Left cardiac atrium (tissue), 4 donors: ENCODE data around the gene MED6. TPM values are rescaled to one million over a fixed set of nuclear protein-coding genes. Genes with fewer than 3 reads are reported as not detected.
A peak's percentile ranks its signal among the peaks of the same experiment; 100 is the strongest.

Experiments used
- ATAC-seq, 2 donors: fragments of 200-7000 bp; cut with Tn5 transposase; one replicate each; pipeline ENCODE4 v1.9.1; 2020; ENCODE audit warnings: mild to moderate bottlenecking in 2 of 2, moderate library complexity in 2 of 2
- DNase-seq: peaks from one replicate; pipeline ENCODE4 v3.0.0-alpha.2; 2020
- intact Hi-C, 2 donors: fragments of 100-400 bp; cut with DNase I; formaldehyde crosslinking; loops; one replicate each; pipeline versions ENCODE4 v1.14.1 to v1.15.1; 2022 to 2023
- long read RNA-seq: library from polyadenylated mRNA; unstranded; transcript quantifications from one replicate; pipeline ENCODE4 v2.0.0, GENCODE V29; 2021
- total RNA-seq, 2 donors: library from RNA; stranded (reverse); fragmentation: NEBNext Ultra II Directional; extraction: Animal tissue kit (Norgen Biotek cat#: 25700); gene quantifications; one replicate each; pipeline ENCODE4 v1.2.1, GENCODE V29; 2021
- donor health status: DM: no; HTN: yes; CAD: no.
- donor health status: DM: no; HTN: yes; CAD: no; lungs with severe emphysema.
- donor health status: DM: yes; HTN: yes; CAD: no.
- donor health status: Dilated cardiomyopathy.

MED6 gene, protein sequence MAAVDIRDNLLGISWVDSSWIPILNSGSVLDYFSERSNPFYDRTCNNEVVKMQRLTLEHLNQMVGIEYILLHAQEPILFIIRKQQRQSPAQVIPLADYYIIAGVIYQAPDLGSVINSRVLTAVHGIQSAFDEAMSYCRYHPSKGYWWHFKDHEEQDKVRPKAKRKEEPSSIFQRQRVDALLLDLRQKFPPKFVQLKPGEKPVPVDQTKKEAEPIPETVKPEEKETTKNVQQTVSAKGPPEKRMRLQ
- total RNA-seq = 10 to 100 TPM; 16.7 to 20.6 TPM
- long read RNA-seq, partial matches to known transcripts = 0 of 2 reads
- long read RNA-seq, other reads (novel, unspliced or antisense) = 1 of 2 reads

DNA sequence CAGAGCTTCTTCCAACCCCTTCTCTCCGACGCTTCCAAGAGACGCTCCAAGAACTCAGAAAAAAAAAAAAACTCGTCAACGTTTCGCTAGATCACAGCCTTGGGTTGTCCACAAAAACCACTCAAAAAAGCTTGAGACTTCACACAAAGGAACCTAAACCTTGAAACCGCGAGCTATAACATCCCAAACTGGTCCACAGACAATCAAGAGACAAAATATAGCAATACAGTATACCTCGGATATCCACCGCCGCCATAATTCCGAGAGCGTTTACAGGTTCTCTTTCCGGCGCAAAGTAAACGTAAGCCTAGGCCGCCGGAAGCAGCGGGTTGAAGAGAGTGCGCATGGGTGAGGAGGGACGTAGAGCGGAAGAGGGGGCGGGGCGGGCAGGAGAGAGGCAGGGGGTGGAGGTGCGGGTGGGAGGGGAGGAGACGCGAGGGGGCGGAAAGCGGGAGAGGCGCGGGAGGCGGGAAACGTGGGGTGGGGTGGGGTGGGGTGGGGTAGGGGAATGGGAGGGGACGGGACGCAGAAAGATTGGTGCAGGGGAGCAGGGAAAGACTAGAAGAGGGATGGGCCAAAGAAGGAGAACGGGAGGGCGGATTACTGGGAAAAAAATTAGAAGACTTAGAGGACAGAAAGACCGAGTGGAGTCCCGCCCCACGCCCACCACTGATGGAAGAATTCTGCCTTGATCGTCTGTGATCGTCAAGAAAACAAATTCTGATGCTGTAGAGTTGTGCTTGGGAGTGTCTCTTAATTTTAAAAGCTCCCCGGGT lies at the start of gene MED6:
Gene MED6, minus strand, starts transcription at position 274 of the 776 bp plus-strand sequence. Its CDS starts 18 bp downstream, at position 256.
- peak; percentile 100 for ATAC-seq
- peak; percentile 95 for DNase-seq
- intact Hi-C loops = loop anchor here in 1 of 2 donors (10.0 kb wide), 1 partner anchor 214 kb away; no protein-coding TSS in a partner anchor

DNA sequence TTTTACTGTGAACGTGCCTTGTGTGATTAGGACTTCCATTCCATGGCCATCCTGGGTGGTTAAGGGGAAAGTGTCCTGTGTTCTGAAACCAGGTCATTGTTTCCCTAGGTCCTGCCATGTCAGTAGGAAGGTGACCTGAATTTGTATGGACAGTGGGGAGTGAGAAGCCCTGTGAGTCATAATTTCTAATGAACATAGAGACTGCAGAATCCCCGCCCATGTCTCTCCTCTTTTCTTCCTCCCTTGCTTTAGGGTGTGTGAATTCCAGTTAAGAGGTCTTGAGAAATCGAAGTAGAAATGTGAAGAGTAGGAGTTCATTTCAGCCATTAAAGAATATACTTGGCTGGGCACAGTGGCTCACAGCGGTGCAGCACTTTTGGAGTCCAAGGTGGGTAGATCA lies 49.3 kb upstream of the MED6 start:
- peak in 1 of 2 donors; percentile 22 for ATAC-seq
- no peak for DNase-seq
- intact Hi-C loops = no loop called here

DNA sequence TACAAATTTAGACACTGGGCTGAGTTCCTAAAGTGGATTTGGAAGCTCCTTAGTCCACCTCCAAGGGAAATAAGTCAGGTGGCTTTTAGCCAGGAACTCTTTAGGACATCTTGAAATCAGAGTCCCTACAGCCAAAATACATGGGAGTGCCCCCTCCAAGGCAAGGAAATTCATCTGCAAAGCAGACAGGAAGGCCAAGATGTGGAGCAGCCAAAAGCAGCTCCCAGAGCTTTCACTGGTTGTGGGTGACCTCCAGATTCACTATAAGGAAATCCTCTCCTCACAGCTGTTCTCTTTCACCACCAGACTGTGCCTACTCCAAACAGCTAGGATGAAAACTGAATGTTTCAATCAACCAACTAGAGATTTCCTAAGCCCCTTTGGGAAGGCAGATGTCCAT lies 47.9 kb upstream of the MED6 start:
- ATAC-seq (peak; percentile 86 to 89), DNase-seq (peak; percentile 62)
- intact Hi-C loops = no loop called here

DNA sequence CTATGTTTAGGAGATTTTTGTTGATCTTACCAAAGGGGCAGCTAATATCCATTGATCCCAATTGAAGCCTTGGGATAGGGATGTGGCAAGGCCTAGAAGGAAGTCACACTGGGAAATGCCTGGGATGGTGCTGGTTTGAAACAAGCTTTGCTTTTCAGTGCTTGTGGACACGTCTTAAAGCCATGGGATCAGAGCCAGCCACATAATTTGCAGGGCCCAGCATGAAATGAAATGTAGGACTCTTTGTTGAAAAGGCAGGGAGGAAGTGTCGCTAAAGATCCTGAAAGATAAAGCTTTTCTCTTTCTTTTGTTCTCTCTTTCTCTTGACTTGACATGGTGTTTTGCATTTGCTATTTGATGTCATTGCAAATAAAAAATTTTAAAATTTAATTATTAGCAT lies 46.2 kb upstream of the MED6 start:
- intact Hi-C loops = no loop called here
- DNase-seq (no peak), ATAC-seq (no peak)

DNA sequence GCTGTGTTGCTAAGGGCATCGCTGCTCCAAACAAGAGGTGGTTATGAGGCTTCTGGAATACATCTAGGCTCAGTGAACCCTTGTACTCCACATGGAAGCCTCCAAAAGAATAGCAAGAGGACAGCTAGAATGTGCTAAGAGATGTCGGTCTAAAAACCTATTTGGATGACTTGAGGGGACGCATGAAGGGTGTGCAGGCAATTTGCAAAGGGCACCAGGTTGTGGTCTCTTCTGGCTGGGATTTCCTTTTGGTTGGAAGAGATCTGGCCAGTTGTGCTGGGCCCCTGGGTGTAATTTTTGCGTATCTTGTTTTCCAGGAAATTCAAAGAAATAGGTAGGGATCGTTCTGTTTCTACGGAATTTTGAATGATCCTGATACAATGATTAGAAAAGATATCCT lies 45.4 kb upstream of the MED6 start:
- intact Hi-C loops = no loop called here
- ATAC-seq = no peak
- no peak for DNase-seq

DNA sequence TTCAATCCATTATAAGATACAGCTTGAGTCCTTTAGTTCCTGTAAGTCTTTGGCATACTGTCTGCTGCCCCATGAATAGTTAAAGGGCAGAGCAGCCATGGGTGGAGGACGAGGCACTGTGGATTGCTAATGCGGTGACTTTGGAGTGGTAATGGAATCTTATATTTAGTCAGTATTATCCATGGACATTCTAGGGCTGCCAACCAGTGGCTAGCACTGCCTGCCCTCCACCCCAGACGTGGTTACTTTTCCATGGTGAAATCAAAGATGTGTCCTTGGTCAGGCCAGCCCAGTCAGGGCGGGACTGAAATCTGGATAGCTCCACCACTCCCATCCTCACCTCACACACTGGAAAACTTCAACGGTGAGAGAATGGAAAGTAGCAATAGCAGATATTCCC lies 43.5 kb upstream of the MED6 start:
- intact Hi-C loops = no loop called here
- peak in 1 of 2 donors; percentile 20 for ATAC-seq
- no peak for DNase-seq

DNA sequence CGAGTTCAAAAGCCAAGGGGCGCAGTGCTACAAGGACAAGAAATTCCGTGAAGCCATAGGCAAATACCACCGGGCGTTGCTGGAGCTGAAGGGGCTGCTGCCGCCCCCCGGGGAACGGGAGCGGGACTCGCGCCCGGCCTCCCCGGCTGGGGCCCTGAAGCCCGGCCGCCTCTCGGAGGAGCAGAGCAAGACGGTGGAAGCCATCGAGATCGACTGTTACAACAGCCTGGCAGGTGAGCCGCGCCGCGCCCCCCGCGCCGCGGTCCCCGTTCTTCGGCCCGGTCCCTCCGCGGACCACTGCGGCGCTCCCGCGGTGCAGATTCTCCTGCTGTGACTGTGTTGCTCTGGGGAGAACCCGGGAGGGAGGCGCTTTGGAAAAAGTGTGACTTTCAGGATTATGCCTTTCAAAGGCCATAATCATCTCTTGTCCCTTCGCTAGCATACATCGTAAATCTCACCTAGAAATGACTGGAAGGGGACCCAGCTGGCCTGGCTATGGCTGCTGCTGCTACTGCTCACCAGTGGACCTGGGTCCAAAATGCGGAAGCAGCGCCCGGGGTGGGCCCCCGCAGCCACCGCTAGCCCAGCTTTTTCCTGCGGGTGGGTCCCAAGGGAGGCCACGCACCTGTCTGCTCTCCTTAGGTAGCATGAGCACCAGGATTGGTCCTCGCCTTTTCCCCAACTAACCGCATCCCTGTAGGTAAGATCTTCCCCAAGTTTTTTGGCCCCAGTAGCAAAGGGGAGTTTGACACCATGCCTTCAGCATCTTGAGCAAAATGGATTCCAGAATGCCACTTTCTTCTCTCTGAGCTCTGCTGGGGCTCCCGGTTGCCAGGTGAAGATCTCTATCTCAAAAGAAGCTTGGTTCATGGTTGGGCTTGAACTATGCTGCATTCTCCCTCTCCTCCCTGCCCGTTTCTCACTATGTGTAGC lies 42.1 kb upstream of the MED6 start:
- intact Hi-C loops = no loop called here
- ATAC-seq (peak; percentile 5 to 22), DNase-seq (no peak)

DNA sequence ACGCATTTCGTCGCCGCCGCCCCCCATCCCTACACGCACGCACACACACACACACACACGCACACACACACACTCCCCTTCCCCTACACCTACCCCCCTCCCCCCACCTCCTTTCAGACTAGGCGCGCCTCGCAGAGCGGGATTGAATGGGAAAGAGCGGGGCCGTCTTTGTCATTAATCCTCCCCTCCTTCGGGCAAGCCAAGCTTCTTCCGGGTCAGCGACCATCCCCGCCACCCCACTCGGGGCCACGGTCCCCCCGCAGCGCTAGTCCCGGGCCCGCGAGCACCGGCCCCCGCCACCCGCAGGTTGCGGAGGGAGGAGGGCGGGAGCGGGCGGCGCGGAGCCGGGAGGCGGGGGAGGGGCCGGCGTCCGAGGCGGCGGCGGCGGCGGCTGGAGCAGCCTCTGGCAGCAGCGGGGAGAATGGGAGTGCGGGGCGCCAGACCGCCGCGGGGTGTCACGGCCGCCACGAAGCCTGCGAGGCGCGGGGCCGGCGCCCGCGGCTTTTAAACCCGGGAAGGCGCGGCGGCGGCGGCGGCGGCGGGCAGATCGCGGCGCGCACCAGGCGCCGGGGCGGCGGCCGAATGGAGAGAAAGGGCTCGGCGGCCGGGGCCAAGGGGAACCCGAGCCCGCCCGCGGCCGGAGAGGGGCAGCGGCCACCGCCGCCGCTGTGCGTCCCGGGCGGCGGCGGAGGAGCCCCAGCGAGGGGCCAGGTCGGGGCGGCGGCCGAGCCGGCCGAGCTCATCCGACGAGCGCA lies 41.3 kb upstream of the MED6 start, which contains the start of gene TTC9:
Gene TTC9, plus strand, starts transcription at position 369 of the 755 bp plus-strand sequence. Its CDS starts 214 bp downstream, at position 583.
- ATAC-seq = peak; percentile 82 to 85
- DNase-seq = no peak
- intact Hi-C loops = no loop called here

DNA sequence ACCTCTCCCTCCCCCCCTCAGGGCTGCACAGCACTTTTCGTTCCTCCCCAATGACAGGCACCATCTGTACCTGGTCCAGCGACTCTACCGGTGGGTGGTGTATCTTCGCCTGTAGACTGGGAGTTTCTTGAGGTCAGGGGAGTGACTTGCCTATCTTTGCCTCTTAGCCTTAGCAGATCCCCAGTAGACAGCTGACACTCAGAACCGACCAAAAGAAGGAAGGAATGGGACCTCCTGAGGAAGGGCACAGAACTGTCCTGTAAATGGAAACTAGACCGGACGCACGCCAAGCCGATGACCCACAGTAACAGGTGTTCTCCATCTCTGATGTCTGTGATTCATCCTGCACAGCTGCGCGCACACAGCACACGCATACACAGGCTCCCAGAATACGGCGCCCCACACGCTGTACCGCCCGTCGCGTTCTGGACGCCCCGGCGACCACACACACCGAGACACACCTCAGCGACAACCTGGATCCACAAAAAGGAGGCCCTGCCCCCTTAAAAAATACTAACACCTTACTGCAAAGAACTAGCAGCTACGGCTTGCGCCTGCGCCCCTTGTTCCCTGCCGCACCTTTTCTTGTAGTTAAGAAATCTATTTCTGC lies 40.6 kb upstream of the MED6 start:
- ATAC-seq = peak; percentile 58 to 87
- intact Hi-C loops = no loop called here
- no peak for DNase-seq

DNA sequence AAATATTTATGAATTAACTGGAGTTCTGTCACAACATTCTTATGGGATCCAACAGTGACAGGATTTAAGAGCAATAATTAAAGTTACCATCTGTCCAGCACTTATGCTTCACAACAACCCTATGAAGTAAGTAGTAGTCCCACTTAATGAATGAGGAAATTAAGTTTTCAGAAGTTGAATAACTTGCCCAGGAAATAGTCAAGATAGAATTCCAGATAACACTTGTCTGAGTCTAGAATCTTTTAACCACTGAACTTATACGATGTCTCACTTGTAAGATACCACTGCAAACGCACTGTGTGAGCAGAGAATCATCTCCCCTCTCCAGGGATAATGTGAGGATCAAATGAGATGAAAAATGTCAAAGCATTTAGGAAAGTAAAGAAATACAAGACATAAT lies 38.0 kb upstream of the MED6 start:
- intact Hi-C loops = no loop called here
- DNase-seq (no peak), ATAC-seq (no peak)

DNA sequence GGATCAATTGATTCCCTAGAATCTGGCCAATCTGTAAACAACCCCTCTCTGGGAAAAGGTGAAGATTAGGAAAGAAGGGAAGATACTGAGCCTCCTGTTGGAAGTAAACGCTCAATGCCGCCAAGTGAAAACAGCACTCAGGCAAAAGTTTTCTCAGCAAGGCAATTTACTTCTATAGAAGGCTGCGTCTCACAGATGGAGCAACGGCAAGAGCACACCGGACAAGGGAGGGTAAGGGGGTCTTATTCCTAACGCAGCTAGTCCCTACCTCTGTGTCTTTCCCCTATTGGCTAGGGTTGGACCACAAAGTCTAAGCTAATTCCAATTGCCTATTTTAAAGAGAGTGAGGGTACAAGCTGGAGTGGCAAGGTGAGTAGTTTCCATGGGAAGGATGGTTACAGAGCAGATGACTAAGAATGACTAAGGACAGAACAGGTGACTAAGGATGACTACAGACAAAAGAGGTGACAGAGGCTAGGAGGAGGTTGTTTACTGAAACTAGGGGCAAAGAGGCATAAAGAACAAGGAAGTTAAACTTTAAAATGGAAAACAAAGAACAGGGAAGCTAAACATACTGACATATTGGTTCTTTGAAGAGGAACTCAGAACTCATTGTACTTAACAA lies 35.6 kb upstream of the MED6 start:
- ATAC-seq (no peak), DNase-seq (no peak)
- intact Hi-C loops = no loop called here

DNA sequence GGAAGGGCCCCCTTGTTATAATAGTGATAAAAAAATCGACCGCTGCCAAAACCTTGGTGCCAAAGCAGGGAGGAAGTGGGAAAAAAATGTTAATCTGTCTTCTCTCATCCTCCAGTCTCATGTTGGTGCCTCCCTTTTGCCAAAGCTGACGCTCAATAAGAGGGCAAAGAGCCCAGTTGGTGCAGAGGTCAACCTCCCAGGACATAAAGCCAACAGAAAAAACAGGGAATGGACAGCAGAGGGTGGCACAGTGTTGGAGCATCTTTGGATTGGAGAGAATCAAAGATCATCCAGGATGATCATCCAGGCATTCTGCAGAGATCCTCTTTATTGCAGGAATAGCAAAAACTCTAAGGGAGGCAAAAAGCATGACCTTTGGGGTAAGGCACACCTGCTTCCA lies 31.5 kb upstream of the MED6 start:
- ATAC-seq (no peak), DNase-seq (no peak)
- intact Hi-C loops = no loop called here

DNA sequence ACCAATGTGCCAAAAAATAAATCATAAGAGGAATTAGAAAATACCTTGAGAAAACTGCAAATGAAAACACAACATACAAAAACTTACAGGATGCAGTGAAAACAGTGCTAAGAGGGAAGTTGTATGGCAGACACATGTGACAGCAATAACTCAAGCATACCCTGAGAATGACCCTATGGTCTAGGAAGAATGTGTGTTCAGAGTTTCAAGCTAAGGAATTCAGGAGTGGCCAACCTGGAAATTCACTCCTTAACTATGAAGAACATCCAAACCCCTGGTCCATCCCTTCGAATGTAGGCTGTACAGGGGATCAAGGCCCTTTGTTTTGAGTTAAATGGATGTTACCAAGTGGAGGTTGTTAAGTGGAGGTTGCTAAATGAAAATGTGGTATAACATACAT lies 24.5 kb upstream of the MED6 start:
- intact Hi-C loops = loop anchor here (5.0 to 10.0 kb wide), 3 partner anchors 82 to 192 kb away; no protein-coding TSS in a partner anchor
- DNase-seq (no peak), ATAC-seq (no peak)

DNA sequence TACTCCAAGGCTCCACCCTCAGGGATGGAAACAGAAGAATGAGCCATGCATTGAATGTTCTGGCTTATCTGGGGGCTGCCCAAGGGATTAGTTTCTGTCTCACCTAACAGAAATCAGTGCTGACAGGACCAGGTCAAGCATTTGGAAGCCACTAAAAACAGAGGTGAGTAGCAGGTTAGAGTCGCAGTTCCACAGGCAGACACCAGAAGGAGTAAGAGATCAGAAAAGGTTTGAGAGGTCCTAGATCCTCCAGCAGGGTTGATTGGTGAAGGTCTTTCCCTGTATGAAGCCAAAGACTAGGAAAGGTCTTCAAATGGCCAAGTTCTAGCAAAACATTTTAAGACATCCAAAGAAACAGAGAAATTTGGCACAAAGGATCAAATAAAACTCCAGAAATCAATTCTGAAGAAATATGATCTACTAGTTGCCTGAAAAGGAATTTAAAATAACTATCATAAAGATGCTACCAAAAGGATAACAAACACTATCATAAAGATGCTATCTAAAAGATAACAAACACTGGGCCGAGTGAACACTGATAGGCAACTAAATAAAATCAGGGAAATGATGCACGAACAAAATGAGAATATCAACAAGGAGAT lies 21.8 kb upstream of the MED6 start:
- intact Hi-C loops = loop anchor here (5.0 to 10.0 kb wide), 2 partner anchors 193 to 195 kb away; no protein-coding TSS in a partner anchor
- DNase-seq (peak; percentile 21), ATAC-seq (peak; percentile 70 to 75)

DNA sequence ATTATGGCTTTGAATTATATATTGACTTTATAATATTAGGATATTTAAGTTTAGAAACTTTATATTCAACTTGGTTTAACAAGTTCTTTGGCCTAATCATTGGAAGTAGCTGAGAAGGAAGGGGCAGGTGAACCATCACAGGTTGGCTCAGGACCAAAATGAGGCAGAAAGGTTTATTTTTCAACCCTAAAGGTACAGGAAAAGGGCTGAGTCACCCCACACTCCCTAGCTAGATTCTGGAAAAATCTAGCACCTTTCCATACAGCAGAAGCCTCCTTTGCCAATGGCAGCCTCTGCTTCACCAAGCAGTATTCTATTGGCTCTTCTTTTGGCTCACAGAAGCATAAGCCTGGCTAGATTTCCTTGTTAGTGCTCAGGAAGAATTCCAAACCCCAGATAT lies 19.3 kb upstream of the MED6 start:
- no peak for DNase-seq
- intact Hi-C loops = loop anchor here (2.0 to 10.0 kb wide), 3 partner anchors 93 to 198 kb away; no protein-coding TSS in a partner anchor
- no peak for ATAC-seq

DNA sequence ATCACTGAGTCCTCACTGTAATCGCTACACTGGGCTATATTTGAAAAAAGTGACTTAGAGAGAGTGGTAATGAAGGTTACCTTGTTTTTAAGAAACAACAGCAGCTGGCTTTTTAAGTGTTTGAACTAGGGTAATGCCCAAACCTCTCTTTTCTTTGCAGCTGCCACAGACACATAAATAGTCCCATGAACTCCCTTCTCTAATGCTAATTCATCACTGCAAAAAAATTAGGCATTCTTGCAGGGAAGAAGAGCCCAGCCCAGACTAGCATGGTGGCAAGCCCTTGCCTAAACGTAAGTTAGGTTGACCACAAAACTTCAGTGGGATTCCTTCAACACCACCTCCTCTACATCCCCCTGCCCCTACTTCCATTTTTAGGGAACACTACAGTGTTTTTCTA lies 17.9 kb upstream of the MED6 start:
- DNase-seq = no peak
- intact Hi-C loops = no loop called here
- ATAC-seq = no peak

DNA sequence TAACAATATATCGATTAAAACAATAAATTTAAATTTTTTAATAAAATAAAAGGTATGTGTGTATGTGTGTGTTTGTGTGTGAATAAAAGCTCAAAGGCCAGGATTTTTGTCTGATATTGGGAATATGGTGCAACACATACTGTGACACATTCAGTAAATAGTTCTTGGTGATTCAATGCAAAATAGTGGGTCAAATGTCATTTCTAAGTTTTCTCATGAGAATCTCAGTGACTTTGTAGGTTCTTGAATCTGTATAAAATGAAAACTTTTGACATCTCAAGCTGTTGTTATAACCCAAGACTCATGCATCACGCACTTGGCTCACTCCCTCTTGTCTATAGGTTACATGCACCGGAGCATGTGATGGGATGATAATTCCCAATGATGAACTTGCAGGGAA lies 16.2 kb upstream of the MED6 start:
- no peak for ATAC-seq
- DNase-seq = no peak
- intact Hi-C loops = no loop called here
